GM13976 (cell line): ENCODE data around the gene DIP2A.

ENCODE experiments used
- DNase-seq: peaks from one replicate; pipeline ENCODE4 v3.0.0; 2012; ENCODE audit warnings: low spot score
- in situ Hi-C: fragments of 300-500 bp; cut with MboI; formaldehyde crosslinking; loops from one replicate; pipeline ENCODE4 v1.12.0; 2022; ENCODE audit warnings: low sequenced_read_pairs, mixed read lengths, inconsistent platforms; ENCODE audit not compliant: unreplicated experiment
- TF ChIP-seq, protein P1 (sequence below): IDR thresholded peaks from 2 replicates; pipeline ENCODE4 v1.5.1; 2012; ENCODE audit warnings: borderline replicate concordance, mild to moderate bottlenecking; ENCODE audit not compliant: insufficient read depth; ENCODE audit errors: extremely low read depth, missing control alignments, control extremely low read depth

The DIP2A gene

DNA sequence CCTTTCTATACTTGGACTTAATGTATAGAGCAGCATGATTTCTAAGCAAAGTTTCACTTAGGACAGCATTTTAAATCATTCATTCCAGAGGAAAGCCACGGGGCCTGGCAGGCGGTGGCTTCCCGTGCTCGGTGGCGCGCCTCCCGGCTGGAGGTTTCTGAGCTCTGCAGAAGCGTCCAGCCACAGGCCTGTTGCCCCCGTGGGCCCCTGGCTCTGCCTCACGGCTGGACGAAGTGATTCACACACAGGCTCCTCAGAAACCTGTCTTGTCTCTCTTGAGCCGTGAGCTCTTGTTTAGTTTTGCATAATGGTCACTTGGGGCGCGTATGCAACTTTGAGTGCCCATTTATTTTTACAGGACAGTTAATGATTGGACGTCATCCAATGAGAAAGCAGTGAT lies 22.1 kb upstream of the DIP2A start:
- in situ Hi-C loops: no loop called here
- TF ChIP-seq, protein P1, sequence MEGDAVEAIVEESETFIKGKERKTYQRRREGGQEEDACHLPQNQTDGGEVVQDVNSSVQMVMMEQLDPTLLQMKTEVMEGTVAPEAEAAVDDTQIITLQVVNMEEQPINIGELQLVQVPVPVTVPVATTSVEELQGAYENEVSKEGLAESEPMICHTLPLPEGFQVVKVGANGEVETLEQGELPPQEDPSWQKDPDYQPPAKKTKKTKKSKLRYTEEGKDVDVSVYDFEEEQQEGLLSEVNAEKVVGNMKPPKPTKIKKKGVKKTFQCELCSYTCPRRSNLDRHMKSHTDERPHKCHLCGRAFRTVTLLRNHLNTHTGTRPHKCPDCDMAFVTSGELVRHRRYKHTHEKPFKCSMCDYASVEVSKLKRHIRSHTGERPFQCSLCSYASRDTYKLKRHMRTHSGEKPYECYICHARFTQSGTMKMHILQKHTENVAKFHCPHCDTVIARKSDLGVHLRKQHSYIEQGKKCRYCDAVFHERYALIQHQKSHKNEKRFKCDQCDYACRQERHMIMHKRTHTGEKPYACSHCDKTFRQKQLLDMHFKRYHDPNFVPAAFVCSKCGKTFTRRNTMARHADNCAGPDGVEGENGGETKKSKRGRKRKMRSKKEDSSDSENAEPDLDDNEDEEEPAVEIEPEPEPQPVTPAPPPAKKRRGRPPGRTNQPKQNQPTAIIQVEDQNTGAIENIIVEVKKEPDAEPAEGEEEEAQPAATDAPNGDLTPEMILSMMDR: no peak

DNA sequence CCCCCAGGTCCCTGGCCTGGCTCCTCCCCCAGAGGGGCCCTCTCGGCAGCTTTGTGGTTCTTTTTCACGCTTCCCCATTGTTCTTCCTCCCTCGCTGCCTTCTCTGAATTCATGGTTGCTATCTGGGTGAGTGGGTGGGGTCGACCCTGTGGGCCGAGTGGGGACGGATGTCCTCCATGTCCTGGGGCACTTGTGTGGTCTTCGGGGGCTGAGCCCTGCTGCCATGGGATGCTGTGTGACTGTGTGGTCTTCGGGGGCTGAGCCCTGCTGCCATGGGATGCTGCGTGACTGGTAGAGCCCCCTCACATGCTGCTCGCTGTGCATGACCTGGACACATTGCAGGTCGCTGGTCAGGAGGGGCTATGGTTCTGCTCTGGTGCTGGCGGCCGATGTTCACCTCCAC lies 21.6 kb upstream of the DIP2A start:
- in situ Hi-C loops: no loop called here

More for the DNA sequence above, 22.1 kb upstream of the DIP2A start:
- DNase-seq: no peak

DNA sequence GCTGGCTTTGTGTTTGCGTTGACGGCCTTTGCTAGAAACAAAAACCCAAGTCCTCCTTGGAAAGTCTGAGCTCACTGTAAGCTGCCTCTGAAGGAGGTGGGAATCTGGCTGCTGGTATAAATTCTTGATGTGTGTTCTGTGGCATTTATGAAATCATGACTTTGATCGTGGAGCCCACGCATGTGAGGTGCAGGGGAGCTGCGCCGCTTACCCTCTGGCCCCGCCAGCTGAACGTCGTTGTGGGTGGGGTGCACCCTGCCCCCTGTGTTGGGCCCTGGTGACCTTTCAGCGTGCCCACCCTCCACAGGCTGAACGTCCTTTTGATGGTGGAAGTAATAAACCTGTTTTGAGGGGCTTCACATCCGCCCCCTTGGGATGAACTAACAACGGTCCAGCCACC lies 21.2 kb upstream of the DIP2A start:
- TF ChIP-seq, protein P1: no peak
- in situ Hi-C loops: no loop called here
- DNase-seq: no peak

More for the DNA sequence above, 21.6 kb upstream of the DIP2A start:
- no peak for DNase-seq
- TF ChIP-seq, protein P1: no peak

DNA sequence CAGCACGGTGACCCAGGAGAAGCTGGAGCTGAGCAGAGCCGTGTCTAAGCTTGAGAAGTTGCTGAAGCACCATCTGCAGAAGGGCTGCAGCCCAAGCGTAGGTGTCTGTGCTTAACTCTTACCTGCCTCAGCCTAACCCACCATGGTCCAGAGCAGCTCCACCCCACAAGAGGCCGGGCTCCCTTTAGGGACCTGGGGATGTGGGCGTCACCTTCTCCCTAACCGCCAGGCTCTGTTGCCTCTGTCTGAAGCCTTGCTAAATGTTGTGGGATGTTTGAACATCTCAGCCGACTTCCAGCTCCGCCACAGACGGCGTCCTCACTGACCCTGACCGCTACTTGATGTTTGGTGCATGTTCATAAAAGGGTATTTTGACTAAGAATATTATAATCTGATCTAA lies 20.4 kb upstream of the DIP2A start:
- TF ChIP-seq, protein P1: no peak
- in situ Hi-C loops: no loop called here
- no peak for DNase-seq

DNA sequence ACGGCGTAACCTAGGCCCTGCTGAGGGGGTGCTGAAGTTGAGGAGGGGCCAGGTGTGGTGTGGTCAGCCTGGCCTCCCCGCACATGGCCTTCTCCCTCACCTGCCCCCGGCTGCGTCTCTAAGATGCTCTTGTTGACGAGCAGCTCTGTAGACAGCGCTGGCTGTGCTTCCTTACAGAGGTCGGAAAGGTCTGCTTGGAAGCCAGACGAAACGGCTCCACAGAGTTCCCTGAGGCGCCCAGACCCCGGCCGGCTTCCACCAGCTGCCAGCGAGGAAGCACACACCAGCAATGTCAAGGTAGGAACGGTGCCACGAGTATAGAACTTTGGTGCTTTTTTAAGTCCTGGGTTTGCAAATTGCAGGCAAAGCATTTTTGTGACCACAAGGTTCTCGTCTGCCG lies 18.8 kb upstream of the DIP2A start:
- DNase-seq: no peak
- in situ Hi-C loops: no loop called here
- TF ChIP-seq, protein P1: no peak

DNA sequence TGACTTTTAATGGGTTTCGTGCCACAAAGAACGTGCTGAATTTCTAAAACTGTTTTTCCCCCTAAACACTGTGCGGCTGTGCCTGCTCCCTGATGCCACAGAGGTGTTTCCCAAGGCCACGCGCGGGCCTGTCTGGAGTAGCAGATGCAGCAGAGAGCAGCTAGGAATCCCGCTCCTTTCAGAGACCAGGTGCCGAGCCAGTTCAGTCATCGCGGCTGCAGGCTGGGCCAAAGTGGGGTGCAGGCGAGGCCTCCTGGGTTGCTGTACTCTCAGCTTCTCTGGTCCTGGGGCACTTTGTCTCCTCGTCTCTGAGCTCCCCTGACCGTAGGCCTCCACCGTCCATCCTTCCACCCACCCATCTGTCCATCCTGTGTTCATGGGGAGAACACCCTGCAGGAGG lies 17.4 kb upstream of the DIP2A start:
- TF ChIP-seq, protein P1: no peak
- in situ Hi-C loops: no loop called here
- DNase-seq: no peak

DNA sequence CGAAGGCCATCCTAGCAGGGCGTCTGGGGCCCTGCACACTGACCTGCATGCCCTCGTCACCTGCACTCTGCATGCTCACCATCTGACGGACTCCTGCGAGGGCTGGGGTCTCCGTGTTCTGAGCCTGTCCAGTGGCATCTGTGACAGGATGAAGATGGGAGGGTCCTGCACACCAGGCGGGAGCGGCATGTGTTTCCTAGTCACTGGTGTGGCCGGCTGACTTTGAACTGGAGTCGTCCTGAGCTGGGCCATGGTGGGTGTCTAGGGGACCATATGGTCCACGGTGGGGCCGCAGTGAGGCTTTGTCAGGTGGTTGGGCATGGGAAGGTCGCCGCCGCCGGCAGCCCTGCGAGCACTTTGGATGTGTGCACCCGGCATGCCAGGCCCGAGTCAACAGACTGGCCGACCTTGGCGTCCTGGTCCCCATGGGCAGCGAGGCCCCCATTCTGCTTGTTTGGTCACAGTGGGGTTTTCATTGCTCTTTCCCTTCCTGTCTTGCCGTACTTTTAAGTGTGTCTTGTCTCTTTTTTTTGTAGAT lies 16.7 kb upstream of the DIP2A start:
- TF ChIP-seq, protein P1: no peak
- in situ Hi-C loops: no loop called here
- DNase-seq: no peak
